ENCODE data around the gene LIPJ.

DNA sequence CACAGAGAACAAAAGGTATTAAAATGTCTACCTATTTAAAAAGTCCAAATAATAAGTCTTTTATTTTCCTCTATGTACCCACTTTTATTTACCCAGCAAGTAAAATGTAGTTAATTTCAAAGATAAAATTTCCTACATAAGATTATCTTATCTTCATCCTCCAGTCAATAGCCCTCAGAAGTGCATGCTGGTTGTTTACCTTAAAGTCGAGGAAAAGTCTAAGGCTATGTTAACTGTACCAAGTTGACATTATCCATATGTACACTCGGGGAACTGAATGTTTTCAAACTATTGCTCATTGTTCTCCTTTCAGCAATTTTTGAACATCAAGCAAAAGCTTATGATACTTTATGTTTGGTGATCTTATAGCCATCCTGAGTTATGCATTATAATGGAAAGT lies 53.6 kb downstream of the LIPJ start:
- TF ChIP-seq POLR2A (IDR thresholded peaks at IDR 0.05; ENCODE audit: low read length) (no peak), GATA1 (IDR thresholded peaks at IDR 0.05; ENCODE audit: low read depth, low read length) (no peak)

Measured in erythroblast (primary cell).